GM15510 (cell line): ENCODE measurements around the gene KCNAB2.

ENCODE experiments used
- POLR2A ChIP-seq: IDR thresholded peaks from 3 replicates; pipeline ENCODE4 v1.6.1; 2011; ENCODE audit warnings: borderline replicate concordance; ENCODE audit not compliant: insufficient read length; ENCODE audit errors: extremely low read depth

Gene KCNAB2

GRCh38 chr1:6090996-6091822 is 45.5 kb downstream of the KCNAB2 start:
- TF ChIP-seq POLR2A, result no peak

DNA sequence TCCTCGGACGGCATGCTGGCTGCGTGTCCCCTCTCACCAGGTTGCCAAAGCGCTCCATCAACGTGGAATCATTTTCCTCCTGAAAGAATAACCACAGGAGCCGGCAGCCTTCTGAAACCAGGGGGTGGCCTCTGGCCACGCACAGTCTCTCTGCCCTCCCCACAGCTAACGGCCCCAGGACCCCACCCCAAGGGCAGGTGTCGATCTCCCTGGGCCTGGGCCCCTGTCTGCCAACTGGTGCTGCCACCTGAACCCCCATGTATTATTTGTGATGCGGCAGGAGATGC is 46.1 kb downstream of the KCNAB2 start:
- TF ChIP-seq POLR2A, result no peak

DNA sequence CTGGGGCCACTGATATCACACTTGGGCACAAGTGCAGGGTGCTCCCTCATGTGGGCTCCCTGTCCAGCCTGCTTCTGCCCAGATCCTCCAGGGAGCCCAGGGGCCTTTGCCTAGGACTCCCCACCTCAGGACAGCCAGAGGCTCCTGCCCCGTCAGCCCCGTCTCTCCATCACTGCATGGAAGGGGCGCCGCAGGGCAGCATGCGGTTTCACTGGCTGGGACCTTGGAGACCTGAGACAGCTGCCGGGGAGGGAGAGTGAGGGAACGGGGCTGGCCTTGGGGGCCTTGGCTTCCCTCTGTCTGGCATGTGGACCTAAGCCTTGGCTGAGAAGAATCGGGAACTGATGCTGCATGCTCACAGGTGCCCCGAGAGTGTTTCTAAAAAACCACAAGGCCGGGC is 46.5 kb downstream of the KCNAB2 start:
- no peak for TF ChIP-seq POLR2A

DNA sequence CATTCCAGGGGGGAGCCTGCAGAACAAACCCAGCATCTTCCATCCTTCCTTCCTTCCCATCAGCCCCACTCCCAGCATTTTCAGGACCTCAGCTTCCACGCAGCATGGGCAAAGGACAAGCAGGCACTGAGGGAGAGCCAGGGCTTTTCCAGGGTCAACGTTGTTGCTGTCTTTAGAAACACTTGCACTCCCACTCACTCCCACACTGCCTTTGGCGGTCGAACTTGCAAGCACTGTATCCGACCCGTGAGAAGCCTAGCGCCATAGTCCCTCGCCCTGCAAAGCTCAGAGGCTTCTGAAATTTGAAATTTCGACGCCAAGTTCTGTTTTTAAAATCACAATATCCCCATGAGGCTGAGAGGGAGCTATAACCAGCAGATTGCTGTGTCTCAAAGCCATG is 47.4 kb downstream of the KCNAB2 start:
- no peak for TF ChIP-seq POLR2A

DNA sequence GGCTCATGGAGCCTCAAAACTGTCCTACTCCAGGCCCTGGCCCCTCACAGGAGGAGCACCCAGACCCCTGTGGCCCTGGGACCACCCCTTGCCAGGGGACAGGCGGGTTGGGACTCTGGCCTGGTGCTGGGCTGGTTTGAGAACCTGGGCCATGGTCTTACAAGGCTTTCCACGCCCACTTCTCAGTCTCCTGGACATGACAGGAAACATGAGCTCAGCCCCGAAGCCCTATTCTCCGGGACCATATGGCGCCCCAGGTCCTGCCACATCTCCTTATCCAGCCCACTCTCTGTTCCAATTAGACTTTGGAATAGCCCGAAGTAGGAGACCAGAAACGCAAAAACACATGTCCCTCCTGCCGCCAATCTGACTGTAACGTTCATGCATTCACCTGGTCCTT is 47.9 kb downstream of the KCNAB2 start:
- TF ChIP-seq POLR2A, result no peak

DNA sequence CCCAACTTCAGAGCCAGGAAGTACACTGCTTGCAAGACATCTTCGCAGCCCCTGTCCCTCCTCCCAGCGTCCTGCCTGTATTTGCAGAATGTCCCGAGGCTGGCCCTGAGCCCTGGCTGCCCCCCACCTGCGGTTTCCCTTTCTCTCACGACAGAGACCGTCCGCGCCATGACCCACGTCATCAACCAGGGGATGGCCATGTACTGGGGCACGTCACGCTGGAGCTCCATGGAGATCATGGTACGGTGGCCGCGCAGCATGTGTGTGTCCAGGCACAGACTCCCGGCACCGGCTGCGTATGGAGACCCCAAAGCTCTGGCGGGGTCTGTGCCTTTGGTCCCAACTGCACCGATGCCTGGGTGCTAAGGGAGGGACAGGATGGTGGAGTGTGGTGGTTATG is 48.6 kb downstream of the KCNAB2 start:
- no peak for TF ChIP-seq POLR2A

DNA sequence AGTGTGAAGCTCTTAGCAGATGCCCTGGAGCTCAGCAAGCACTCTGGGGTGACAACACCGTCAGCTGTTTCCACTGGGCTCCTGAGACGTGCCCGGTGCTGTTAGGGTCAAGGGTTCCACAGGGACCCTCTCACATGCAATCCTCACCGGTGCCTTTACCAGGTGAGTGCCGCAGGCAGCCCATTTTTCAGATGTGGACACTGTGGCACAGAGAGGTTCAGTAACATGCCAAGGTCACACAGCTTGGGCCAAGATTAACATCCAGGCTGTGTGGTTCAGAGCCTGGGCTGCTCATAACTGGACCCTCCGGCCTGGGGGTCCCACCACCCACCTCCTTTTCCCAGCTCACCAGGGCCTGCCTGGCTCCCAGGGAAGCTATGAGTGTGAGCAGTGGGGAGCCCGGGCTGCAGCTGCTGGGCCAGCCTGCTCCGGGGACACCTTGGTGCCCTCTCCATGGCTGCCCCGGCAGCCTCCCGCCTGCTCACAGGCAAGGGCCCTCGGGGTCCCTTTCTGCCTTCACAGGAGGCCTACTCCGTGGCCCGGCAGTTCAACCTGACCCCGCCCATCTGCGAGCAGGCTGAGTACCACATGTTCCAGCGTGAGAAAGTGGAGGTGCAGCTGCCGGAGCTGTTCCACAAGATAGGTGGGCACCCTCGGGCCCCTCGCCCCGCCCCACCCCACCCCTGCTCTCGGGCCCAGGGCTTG is 49.3 kb downstream of the KCNAB2 start:
- no peak for TF ChIP-seq POLR2A

- no peak for TF ChIP-seq POLR2A
Measured at GRCh38 chr1:6095511-6096242, 50.0 kb downstream of the KCNAB2 start.

DNA sequence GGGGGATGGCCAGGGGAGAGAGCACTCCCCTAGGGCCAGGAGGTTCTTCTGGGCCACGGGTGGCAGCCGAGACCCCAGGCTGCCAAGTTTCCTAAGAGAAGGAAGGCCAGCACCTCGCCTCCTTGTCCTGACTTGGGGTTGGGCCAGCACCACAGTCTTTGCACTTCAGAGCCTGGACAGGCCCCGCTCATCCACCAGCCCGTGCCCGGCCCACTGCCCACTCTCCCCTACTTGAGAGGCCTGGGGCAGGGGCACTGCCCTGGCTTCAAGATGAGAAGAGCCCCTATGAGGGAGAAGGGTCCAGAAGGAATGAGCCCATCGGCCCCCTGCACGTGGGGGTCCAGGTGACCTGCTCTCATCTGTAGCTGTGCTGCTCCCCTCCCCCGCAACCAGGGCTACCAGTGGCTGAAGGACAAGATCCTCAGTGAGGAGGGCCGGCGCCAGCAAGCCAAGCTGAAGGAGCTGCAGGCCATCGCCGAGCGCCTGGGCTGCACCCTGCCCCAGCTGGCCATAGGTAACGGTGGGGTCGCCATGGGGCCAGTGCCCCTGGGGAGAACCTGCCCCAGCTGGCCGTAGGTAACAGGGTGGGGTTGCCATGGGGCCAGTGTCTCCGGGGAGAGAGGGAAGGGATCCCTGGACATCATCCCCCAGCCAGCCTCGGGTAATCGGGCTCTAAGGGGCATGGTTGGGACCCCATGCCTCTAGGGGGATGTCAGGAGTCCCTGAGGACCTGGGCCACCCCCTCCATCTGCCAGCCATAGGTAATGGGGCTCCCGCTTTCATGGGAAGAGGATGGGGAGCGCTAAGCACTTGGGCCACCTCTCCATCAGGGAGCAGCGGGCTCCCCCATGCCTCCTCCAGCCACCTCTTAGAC is 50.8 kb downstream of the KCNAB2 start:
- no peak for TF ChIP-seq POLR2A

DNA sequence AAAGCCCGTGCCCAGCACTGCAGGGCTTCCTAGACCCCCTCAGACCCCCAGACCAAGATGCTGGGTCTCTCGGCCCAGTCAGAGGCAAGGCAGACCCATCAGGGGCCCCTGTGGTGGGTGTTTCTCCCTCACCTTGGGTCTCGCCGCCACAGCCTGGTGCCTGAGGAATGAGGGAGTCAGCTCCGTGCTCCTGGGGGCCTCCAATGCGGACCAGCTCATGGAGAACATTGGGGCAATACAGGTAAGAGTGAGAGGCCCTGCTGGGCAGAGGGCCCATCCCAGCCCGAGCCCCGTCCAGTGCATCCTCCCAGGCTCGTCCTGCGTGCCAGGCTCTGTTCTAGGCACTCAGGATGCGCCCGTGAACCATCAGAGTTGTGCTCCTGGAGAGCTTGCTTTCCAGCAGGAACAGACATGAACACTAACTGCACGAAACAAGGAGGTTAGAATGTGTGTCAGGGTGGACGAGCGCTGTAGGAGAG is 51.5 kb downstream of the KCNAB2 start:
- TF ChIP-seq POLR2A, result no peak

DNA sequence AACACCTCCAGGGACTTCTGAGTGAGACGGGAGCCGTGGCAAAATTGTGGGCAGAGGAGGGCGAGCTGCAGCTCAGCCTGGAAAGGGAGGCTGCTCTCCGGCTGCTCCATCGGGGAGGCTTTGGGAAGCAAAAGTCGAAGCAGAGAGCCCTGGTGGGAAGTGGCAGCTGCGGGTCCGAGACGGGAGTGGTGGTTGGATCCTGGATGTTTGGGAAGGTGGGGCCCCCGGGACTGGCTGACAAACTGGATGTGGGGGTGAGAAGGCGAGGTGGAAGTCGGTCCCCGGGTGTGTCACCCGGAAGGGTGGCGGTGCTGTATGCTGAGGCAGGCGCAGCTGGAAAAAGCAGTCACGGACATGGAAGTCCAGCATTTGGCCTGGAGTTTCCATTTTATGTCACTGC is 52.1 kb downstream of the KCNAB2 start:
- no peak for TF ChIP-seq POLR2A

DNA sequence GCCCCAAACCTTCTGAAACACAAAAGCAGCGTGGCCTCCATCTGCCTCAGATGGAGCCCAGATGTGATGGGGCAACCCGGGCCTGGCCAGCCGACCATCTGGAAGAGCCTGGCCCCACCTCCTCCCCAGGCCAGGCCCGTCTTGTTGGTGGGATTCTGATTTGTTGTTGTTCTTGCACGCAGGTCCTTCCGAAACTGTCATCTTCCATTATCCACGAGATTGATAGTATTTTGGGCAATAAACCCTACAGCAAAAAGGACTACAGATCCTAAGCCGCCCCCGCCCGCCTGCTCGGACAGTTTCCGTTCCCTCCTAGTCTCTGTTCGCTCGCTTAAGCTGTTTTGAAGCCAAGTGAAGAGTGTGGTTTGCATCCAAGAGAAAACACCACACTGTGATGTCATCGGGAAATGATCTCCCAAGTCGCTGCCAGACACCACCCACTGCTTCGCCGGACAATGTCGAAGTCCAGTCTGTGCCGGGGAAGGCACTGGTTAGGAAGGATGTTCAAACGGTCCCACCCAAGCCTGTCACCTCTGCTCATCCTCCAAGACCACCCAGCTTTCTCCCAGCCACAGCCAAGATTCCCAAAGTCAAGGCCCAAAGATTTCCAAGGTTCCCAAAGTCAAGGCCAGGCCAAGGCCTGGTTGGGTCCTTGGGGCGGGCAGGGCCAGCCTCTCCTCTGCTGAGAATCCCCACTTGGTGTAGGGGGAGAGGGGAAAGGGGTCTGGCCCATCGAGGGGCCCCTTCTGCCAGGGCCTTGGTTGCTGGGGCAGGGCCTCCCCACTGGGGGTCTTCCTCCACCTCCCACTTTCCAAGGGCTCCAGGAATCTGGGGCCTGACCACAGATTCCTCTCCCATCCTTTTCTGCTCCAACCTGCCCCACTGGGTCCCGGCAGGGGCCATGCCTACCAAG is 52.9 kb downstream of the KCNAB2 start:
- TF ChIP-seq POLR2A, result no peak

GRCh38 chr1:6099297-6099696 is 53.6 kb downstream of the KCNAB2 start:
- no peak for TF ChIP-seq POLR2A
